IgD-negative memory B cell (primary cell): ENCODE results near the gene DKC1. TPM values are rescaled to one million over a fixed set of nuclear protein-coding genes. Genes with fewer than 3 reads are reported as not detected.
"Not testable (repeated sequence)": the region's sequence is repeated elsewhere in the genome, so short reads cannot be mapped to it uniquely, and the experiment has no call there.

ENCODE experiments used
- H3K27ac Mint-ChIP-seq, 3 donors: one replicate each; pipeline ENCODE4 v1.8.0; 2020 to 2022; ENCODE audit warnings: mild to moderate bottlenecking in 3 of 3, mixed read lengths in 3 of 3, moderate library complexity in 1 of 3
- H3K27me3 Mint-ChIP-seq: one replicate; pipeline ENCODE4 v1.8.0; 2021; ENCODE audit warnings: mixed read lengths
- H3K36me3 Mint-ChIP-seq: one replicate; pipeline ENCODE4 v1.8.0; 2020; ENCODE audit warnings: mild to moderate bottlenecking, mixed read lengths
- H3K4me1 Mint-ChIP-seq, 3 donors: one replicate each; pipeline ENCODE4 v1.8.0; 2020 to 2022; ENCODE audit warnings: mixed read lengths in 3 of 3, mild to moderate bottlenecking in 1 of 3
- H3K4me3 Mint-ChIP-seq, 4 donors: one replicate each; pipeline ENCODE4 v1.8.0; 2020 to 2022; ENCODE audit warnings: mild to moderate bottlenecking in 4 of 4, mixed read lengths in 4 of 4, moderate library complexity in 3 of 4
- H3K9me3 Mint-ChIP-seq, 3 donors: one replicate each; pipeline ENCODE4 v1.8.0; 2020 to 2021; ENCODE audit warnings: mixed read lengths in 3 of 3, mild to moderate bottlenecking in 1 of 3
- polyA plus RNA-seq: library from polyadenylated mRNA; unstranded; fragments of 300-500 nt; fragmentation: Illumina TruSeq; gene quantifications from one replicate; pipeline ENCODE4 v1.2.3, GENCODE V29; 2021

Gene DKC1
- polyA plus RNA-seq, 1 donor from 2014 or later = 34.4 TPM

- no peaks in the 10 kb centered on the region for H3K9me3 Mint-ChIP-seq
- H3K36me3 Mint-ChIP-seq = no peaks in the 10 kb centered on the region
- H3K4me3 Mint-ChIP-seq = no peak overlapping the region
- no peaks in the 10 kb centered on the region for H3K27me3 Mint-ChIP-seq
- peaks cover 8 to 16% (median 11%) of the 10 kb centered on the region in 3 donors for H3K4me1 Mint-ChIP-seq
- no peak overlapping the region for H3K27ac Mint-ChIP-seq
Observed at GRCh38 chrX:154815274-154815818, 52.7 kb downstream of the DKC1 start.

- H3K4me3 Mint-ChIP-seq, H3K27ac Mint-ChIP-seq, H3K27me3 Mint-ChIP-seq, H3K9me3 Mint-ChIP-seq, H3K36me3 Mint-ChIP-seq: not testable (repeated sequence)
- peaks cover 12 to 16% (median 13%) of the 10 kb centered on the region in 3 donors for H3K4me1 Mint-ChIP-seq
Observed at GRCh38 chrX:154816326-154816898, 53.7 kb downstream of the DKC1 start.

GRCh38 chrX:154817048-154817618 is 54.5 kb downstream of the DKC1 start:
- not testable (repeated sequence) for H3K9me3 Mint-ChIP-seq, H3K36me3 Mint-ChIP-seq
- H3K4me1 Mint-ChIP-seq = peaks cover 12 to 16% (median 13%) of the 10 kb centered on the region in 3 donors

GRCh38 chrX:154818916-154819770 is 56.5 kb downstream of the DKC1 start:
- Mint-ChIP-seq H3K27me3 (no peaks in the 10 kb centered on the region), H3K4me3 (peak overlapping the region; percentile 32 to 92 (median 73)), H3K27ac (peak overlapping the region; percentile 32 to 84 (median 82)), H3K4me1 (peaks cover 15 to 21% (median 16%) of the 10 kb centered on the region in 3 donors), H3K9me3 (no peaks in the 10 kb centered on the region), H3K36me3 (no peaks in the 10 kb centered on the region)

More at GRCh38 chrX:154817048-154817618, 54.5 kb downstream of the DKC1 start:
- not testable (repeated sequence) for H3K27ac Mint-ChIP-seq, H3K4me3 Mint-ChIP-seq, H3K27me3 Mint-ChIP-seq

GRCh38 chrX:154819771-154820341 is 57.2 kb downstream of the DKC1 start:
- peaks cover 0 to 2% (median 0%) of the 10 kb centered on the region in 3 donors for H3K9me3 Mint-ChIP-seq
- H3K36me3 Mint-ChIP-seq = no peaks in the 10 kb centered on the region
- H3K4me1 Mint-ChIP-seq = peaks cover 15 to 21% (median 16%) of the 10 kb centered on the region in 3 donors
- H3K27me3 Mint-ChIP-seq = no peaks in the 10 kb centered on the region
- peak overlapping the region; percentile 32 to 84 (median 82) for H3K27ac Mint-ChIP-seq
- peak overlapping the region; percentile 32 to 92 (median 73) for H3K4me3 Mint-ChIP-seq

- Mint-ChIP-seq H3K4me1 (peaks cover 15 to 27% (median 19%) of the 10 kb centered on the region in 3 donors), H3K36me3 (no peaks in the 10 kb centered on the region), H3K4me3 (no peak overlapping the region), H3K27me3 (no peaks in the 10 kb centered on the region), H3K9me3 (peaks cover 0 to 2% (median 0%) of the 10 kb centered on the region in 3 donors), H3K27ac (no peak overlapping the region)
Observed at GRCh38 chrX:154821523-154821922, 58.9 kb downstream of the DKC1 start.

GRCh38 chrX:154822029-154822428 is 59.4 kb downstream of the DKC1 start:
- Mint-ChIP-seq H3K27me3 (no peaks in the 10 kb centered on the region), H3K36me3 (no peaks in the 10 kb centered on the region), H3K27ac (no peak overlapping the region), H3K4me3 (peak overlapping the region in 1 of 4 donors; percentile 2), H3K9me3 (peaks cover 0 to 2% (median 0%) of the 10 kb centered on the region in 3 donors), H3K4me1 (peaks cover 15 to 29% (median 20%) of the 10 kb centered on the region in 3 donors)

GRCh38 chrX:154824638-154825037 is 62.0 kb downstream of the DKC1 start:
- Mint-ChIP-seq H3K27ac (no peak overlapping the region), H3K4me3 (no peak overlapping the region), H3K4me1 (peaks cover 27 to 39% (median 32%) of the 10 kb centered on the region in 3 donors), H3K27me3 (no peaks in the 10 kb centered on the region), H3K36me3 (no peaks in the 10 kb centered on the region), H3K9me3 (peaks cover 0 to 2% (median 0%) of the 10 kb centered on the region in 3 donors)

GRCh38 chrX:154825586-154825985 is 62.9 kb downstream of the DKC1 start:
- H3K4me3 Mint-ChIP-seq, H3K36me3 Mint-ChIP-seq, H3K27me3 Mint-ChIP-seq, H3K9me3 Mint-ChIP-seq, H3K27ac Mint-ChIP-seq: not testable (repeated sequence)
- H3K4me1 Mint-ChIP-seq = peaks cover 19 to 38% (median 34%) of the 10 kb centered on the region in 3 donors

Other genes with a start within 250 kb of the DKC1 start
- gene FAM3A, start 246.6 kb upstream of the DKC1 start, polyA plus RNA-seq = 23.6 TPM
- gene G6PD, start 216.0 kb upstream of the DKC1 start, polyA plus RNA-seq = 4.8 TPM
- 37.3 TPM for gene IKBKG, start 215.2 kb upstream of the DKC1 start, polyA plus RNA-seq
- not detected for gene CTAG1A, start 177.7 kb upstream of the DKC1 start, polyA plus RNA-seq
- not detected for gene CTAG1B, start 143.6 kb upstream of the DKC1 start, polyA plus RNA-seq
- gene CTAG2, start 109.3 kb upstream of the DKC1 start, polyA plus RNA-seq = not detected
- 3.0 TPM for gene GAB3, start 11.8 kb upstream of the DKC1 start, polyA plus RNA-seq
- gene MPP1, start 42.6 kb downstream of the DKC1 start, polyA plus RNA-seq = 9.9 TPM
- gene SMIM9, start 71.8 kb downstream of the DKC1 start, polyA plus RNA-seq = not detected
- gene F8A1, start 123.5 kb downstream of the DKC1 start, polyA plus RNA-seq = 29.7 TPM